Superior temporal gyrus (tissue), 1 donor: Measurements from ENCODE around the gene P2RY2.

Experiments
- DNase-seq: peaks from one replicate; pipeline ENCODE4 v3.0.0-alpha.2; 2016; ENCODE audit errors: extremely low spot score

Gene P2RY2

DNA sequence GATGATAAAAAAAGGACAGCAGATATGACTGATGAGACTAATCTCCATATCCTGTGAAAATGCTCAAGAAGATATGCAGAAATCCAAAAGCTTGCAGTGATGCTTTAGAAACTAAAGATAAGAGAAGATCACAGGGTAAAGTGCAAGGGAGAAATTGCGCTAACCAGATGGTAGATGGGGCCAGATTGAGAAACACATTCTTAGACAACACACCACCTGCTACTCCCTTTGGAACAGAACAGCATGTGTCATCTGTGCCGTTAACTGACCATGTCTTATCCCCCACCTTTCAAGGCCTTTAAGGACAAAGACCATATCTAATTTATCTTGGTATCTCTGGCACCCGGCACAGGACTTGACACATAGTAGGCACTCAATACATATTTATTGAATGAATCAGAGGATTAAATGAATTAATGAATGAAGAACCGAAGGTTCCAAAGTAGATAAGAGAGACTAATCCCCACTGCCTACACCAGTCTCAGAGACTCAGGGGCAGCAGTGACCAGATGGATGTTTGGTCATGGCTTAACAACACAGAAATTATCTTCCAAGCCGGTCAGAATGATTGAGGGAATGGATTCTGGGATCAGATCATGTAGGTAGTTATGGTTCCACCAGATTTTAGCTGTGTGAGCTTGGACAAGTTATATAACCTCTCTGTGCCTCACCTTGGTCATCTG, 12.3 kb upstream of the P2RY2 start:
- no peak for DNase-seq

DNA sequence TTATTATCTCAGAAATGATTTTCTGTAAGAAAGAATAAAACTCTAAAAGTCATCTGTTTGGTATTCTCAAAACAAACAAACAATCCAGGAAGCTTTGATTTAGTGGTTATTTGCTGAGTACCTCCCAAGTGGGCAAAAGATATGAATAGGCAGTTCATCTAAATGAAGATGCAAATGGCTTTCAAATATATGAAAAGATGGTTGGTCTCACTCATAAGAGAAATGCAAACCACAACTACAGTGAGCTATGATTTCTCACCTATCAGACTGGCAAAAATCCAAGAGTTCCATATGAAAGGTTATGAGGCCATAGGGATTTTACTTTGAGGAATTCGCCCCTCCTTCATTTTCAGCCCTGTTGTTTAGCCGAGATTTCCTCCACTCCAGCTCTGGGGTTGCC, 11.3 kb upstream of the P2RY2 start:
- no peak for DNase-seq

GRCh38 chr11:73209892-73210291, 8.2 kb upstream of the P2RY2 start:
- no peak for DNase-seq

GRCh38 chr11:73210916-73211667, 7.0 kb upstream of the P2RY2 start:
- DNase-seq: no peak

DNA sequence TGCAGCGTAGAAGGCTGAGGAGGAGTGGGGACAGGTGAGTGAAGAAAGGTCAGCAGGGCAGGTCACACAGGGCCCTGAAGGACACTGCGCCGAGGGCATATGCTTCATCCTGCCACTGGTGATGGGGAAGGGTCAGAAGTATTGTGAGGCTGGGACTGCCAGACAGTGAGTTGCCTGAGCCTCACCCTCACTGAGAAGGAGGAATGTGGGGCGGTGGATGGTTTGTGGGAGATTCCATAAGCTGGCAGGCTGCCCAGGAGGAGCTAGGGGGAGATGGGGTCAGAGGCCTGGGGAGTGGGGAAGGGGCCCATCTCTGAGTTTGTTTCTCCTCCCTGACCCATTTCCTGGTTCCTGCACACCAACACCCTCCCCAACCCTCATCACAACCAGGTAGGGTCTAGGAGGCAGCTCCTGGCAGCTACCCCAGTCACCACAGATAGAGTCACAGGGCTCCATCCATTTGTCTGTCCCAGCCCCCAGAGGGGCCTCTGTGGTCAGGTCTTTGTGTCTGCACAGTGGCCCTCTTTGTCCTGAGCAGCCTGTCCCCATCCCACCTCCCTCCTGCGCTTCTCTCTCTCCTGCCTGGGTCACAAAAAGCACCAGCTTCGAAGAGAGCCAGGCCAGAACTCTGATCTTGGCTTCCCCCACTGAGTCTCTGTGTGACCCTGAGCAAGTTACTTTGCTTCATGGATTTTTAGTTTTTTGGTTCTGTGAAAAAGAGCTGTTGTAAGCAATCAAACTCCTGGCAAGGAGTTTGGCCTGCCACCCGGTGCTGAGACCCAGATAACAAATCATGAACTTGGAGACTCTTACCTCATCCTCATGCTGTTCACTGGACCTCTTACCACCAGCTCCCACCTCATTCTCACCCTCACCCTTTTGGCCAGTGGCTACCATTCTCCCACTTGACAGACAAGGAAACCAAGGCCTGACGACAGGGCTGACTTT, 4.6 kb upstream of the P2RY2 start:
- no peak for DNase-seq

- no peak for DNase-seq
Measured at GRCh38 chr11:73215191-73216134, 2.6 kb upstream of the P2RY2 start.

- no peak for DNase-seq
Measured at GRCh38 chr11:73216465-73216864, 1.6 kb upstream of the P2RY2 start.

DNA sequence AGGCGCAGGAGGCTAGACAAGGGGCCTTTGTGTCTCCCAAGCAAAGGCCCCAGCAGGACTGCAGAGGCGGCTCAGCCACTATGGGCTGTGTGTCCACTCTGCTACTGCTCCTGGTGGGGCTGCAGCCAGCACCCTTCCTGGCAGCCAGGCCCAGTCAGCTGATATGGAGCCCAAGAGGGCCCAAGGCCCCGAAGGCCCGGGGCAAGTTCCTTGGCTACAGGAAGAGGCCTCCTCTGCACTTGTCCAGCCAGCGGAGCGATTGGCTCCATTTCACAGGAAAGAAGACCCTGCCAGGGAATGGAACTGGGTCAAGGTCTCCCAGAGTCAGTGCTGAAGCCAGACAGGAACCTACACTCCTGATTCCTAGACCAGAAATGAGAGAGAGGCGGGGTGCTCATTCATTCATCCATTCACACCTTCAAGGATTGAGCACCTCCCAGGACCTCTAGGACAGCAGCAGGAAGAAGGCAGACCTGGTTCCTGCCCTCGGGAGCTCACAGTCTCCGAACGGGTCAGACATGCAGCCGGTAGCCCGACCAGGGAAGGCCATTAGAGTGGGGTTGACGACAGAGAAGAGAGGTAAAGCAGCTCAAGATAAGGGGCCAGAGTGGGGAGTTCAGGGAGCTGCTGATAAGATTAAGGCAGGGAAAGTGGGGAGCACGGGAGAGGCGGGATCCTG, 811 bp upstream of the P2RY2 start:
- no peak for DNase-seq

- no peak for DNase-seq
Measured at GRCh38 chr11:73217810-73218105, 323 bp upstream of the P2RY2 start.

GRCh38 chr11:73218830-73219215, 742 bp downstream of the P2RY2 start:
- no peak for DNase-seq

DNA sequence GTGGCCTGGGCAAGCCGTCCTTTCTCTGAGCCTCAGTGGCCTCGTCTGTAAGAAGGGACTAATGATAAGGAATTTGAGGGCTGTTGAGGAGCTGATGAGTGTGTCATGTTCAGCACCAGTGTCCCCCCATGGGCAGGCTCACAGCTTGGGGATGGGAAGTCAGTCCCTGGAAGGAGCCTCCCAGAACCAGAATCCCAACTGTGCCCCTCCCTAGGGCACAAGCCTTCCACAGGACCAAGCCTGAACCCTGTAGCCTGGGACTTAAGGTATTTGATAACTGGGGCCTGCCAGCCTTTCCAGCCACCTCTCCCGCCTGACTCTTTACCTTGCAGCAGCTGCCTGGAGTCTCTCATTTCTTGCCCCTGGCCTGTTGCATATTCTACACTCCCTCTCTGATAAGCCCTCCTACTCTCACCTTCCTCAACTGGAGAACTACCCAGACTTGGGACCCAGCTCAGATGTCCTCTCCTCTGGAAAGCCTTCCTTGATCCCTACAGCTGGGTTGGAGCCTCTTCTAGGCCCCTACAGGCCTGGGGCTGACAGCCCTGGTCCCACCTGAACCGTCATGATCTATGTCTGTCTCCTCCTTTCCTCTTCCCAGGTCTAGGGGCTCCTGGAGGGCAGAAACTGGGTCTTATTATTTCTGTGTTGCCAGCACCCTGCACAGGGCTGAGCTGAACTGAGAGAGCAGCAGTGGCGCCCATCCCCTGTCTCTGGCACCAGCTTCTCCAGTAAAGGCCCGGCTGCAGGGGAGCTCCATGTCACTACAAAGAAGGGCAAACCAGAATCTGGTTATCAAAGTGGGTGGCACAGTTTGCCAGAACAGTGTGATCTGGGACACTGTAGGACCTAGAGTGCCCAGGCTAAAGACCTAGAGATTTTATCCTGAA, 1.6 kb downstream of the P2RY2 start:
- DNase-seq: no peak

DNA sequence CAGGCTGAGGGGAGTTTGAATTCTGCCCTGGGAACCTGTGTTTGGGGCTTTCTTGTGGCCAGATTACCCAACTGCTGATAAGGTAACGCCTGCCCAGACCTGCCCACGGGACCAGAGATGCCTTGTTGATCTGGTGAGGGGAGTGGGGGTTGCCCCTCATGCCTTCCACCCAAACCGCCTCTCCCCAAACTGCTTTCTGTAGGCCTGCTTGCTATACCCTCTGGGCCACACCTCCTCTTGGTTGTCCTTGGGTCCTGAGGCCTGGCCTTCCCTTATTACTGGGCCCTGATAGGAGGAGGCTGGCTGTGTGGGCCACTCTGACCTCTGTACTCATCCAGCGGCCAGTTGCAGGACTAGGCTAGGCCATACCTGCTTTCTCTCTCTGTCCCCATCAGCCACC, 3.4 kb downstream of the P2RY2 start:
- no peak for DNase-seq

DNA sequence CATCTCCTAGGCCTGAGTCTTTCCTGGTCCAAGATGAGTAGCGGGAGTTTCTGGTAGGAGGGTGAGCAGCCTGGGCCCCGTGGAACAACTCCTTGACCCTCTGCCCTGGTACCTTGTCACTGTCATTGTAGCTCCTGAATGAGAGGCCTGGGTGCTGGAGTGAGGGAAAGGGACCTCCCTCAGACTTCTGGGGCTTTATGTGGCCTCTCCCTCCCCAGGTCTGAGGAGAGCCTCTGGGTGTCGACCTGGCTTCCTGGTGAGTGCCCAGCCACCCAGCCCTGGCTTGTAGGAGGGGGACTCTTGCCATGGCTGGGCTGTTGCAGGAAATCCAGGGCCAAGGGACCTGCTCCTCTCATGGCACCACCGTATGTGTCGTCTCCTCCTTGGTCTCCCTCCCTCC, 3.9 kb downstream of the P2RY2 start:
- no peak for DNase-seq

GRCh38 chr11:73223998-73224730, 6.1 kb downstream of the P2RY2 start:
- DNase-seq: no peak

- DNase-seq: no peak
Measured at GRCh38 chr11:73225001-73225686, 7.1 kb downstream of the P2RY2 start.

DNA sequence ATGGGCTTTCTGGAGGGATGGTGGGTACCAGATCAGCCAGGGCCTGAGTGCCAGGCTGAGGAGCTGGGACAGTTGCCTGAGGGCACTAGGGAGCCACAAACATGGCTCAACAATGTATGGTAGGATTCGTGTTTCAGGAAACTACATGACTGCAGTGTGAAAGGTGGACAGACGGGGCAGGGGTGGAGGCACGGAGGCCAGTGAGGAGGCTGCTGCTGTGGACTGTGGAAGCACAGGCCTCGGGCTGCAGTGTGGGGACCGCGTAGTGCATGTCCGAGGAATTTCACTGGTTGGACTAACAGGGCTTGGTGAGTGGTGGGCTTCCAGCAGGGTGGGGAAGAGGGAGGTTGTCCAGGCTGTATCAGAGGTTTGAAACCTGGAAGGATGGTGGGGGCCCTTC, 7.8 kb downstream of the P2RY2 start:
- DNase-seq: no peak

GRCh38 chr11:73226297-73227006, 8.4 kb downstream of the P2RY2 start:
- no peak for DNase-seq
